NCI-H1436 treated with DMSO at 0.1 percent for 48 hours (cell line): Measurements from ENCODE around the gene FBRS.
"Not testable (repeated sequence)": the region's sequence is repeated elsewhere in the genome, so short reads cannot be mapped to it uniquely, and the experiment has no call there.

Source experiments
- DNase-seq: peaks from one replicate; lab custom pipeline; 2025; lab: John Stamatoyannopoulos, UW

Gene FBRS

GRCh38 chr16:30698816-30699614 lies 40.8 kb downstream of the FBRS start, which contains the start of gene SRCAP:
Gene SRCAP, plus strand, starts transcription at chr16:30699171. Its CDS starts 1,654 bp downstream, at chr16:30700825.
- DNase-seq, result peak; percentile 3

GRCh38 chr16:30699615-30700099 lies 41.4 kb downstream of the FBRS start:
- DNase-seq, result no peak

GRCh38 chr16:30700491-30700890 lies 42.3 kb downstream of the FBRS start:
- no peak for DNase-seq

- no peak for DNase-seq
Measured at GRCh38 chr16:30700971-30701370, 42.7 kb downstream of the FBRS start.

GRCh38 chr16:30703071-30703470 lies 44.8 kb downstream of the FBRS start:
- DNase-seq, result not testable (repeated sequence)

- DNase-seq, result no peak
Measured at GRCh38 chr16:30703971-30704370, 45.7 kb downstream of the FBRS start.

GRCh38 chr16:30706046-30706445 lies 47.8 kb downstream of the FBRS start:
- DNase-seq, result no peak

- DNase-seq, result no peak
Measured at GRCh38 chr16:30710971-30711370, 52.7 kb downstream of the FBRS start.

GRCh38 chr16:30711712-30712111 lies 53.5 kb downstream of the FBRS start:
- no peak for DNase-seq

GRCh38 chr16:30715750-30716445 lies 57.7 kb downstream of the FBRS start:
- DNase-seq, result no peak

- DNase-seq, result no peak
Measured at GRCh38 chr16:30720086-30720485, 61.9 kb downstream of the FBRS start.
